ENCODE results near the gene UBE2V1. TPM values are rescaled to one million over a fixed set of nuclear protein-coding genes. Genes with fewer than 3 reads are reported as not detected.

UBE2V1 gene
- total and polyA plus RNA-seq, 2 of the 13 experiments (the other 11 are each of a cell fraction or from before 2014, with no cell fraction given) = 81.3 to 132 TPM

DNA sequence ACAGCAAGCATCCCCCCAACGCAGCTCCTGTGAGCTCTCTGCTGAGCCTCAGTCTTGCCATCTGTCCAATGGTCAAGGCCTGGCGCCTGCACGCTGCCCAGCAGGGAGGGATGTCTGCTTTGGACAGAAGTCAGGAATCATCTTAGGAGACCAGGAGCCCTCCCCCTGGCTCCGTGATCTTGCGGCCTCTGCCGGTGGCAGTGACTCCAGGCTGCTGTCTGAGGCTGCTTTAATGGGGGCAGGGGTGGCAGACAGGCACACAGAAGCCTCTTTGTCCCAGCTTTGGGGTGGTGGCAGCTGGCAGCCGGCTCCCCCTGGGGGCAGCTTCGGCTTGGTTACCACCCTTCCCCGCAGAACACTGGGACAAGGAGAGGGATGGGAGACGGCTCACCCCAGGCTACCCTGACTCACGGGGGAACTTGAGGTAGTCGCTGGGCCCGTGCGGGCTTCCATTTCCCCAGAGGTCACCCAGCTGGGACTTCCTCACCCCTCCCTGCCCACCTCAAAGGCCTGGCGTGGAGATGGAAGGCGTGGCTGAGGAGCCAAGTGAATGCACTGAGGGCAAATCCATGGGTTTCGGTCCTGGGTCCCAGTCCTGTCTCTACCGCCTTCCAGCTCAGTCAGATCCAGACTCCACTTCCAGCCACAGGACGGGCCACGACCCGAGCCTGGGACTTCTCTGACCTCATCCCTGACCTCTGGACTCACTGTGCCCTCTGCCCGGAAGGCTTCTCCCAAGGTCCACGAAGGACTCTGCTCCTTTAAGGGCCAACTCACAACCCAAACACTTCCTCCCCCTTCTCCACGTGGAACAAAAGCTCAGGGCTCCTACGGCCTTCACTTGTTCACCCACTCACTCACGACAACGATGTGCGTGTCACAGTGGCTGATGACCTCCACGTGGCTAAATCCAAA lies 25.8 kb upstream of the UBE2V1 start (continued):
- TF ChIP-seq RBM39 (IDR thresholded peaks at IDR 0.05; ENCODE audit: low read depth, low read length, poor library complexity, severe bottlenecking) = peak; percentile 93
- peak; percentile 57 for TF ChIP-seq NR2C2 (CRISPR knock-in tag; IDR thresholded peaks at IDR 0.05; ENCODE audit: borderline replicate concordance)
- TF ChIP-seq CBFB (CRISPR knock-in tag; IDR thresholded peaks at IDR 0.05) = peak; percentile 11; the same call in 1 of the 2 replicates
- TF ChIP-seq TCF12 (IDR thresholded peaks at IDR 0.05) = no peak
- no peak for TF ChIP-seq TCF12 (CRISPR knock-in tag; IDR thresholded peaks at IDR 0.05)
- TF ChIP-seq ATF7 (IDR thresholded peaks at IDR 0.05) = no peak
- peak; percentile 23; the same call in 1 of the 2 replicates for TF ChIP-seq ATF7 (CRISPR knock-in tag; IDR thresholded peaks at IDR 0.05)
- TF ChIP-seq PAWR (CRISPR knock-in tag; IDR thresholded peaks at IDR 0.05; ENCODE audit: borderline replicate concordance) = no peak
- TF ChIP-seq, protein P1, sequence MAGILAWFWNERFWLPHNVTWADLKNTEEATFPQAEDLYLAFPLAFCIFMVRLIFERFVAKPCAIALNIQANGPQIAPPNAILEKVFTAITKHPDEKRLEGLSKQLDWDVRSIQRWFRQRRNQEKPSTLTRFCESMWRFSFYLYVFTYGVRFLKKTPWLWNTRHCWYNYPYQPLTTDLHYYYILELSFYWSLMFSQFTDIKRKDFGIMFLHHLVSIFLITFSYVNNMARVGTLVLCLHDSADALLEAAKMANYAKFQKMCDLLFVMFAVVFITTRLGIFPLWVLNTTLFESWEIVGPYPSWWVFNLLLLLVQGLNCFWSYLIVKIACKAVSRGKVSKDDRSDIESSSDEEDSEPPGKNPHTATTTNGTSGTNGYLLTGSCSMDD (CRISPR knock-in tag; IDR thresholded peaks at IDR 0.05) = no peak
- no peak; the same call in 1 of the 2 replicates for TF ChIP-seq ZC3H4 (CRISPR knock-in tag; IDR thresholded peaks at IDR 0.05; ENCODE audit: borderline replicate concordance)
- TF ChIP-seq, protein P2, sequence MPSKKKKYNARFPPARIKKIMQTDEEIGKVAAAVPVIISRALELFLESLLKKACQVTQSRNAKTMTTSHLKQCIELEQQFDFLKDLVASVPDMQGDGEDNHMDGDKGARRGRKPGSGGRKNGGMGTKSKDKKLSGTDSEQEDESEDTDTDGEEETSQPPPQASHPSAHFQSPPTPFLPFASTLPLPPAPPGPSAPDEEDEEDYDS (CRISPR knock-in tag; IDR thresholded peaks at IDR 0.05) = no peak
- TF ChIP-seq, protein P3, sequence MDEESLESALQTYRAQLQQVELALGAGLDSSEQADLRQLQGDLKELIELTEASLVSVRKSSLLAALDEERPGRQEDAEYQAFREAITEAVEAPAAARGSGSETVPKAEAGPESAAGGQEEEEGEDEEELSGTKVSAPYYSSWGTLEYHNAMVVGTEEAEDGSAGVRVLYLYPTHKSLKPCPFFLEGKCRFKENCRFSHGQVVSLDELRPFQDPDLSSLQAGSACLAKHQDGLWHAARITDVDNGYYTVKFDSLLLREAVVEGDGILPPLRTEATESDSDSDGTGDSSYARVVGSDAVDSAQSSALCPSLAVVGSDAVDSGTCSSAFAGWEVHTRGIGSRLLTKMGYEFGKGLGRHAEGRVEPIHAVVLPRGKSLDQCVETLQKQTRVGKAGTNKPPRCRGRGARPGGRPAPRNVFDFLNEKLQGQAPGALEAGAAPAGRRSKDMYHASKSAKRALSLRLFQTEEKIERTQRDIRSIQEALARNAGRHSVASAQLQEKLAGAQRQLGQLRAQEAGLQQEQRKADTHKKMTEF (CRISPR knock-in tag; IDR thresholded peaks at IDR 0.05) = peak; percentile 40; the same call in 1 of the 2 replicates
- TF ChIP-seq, protein P4, sequence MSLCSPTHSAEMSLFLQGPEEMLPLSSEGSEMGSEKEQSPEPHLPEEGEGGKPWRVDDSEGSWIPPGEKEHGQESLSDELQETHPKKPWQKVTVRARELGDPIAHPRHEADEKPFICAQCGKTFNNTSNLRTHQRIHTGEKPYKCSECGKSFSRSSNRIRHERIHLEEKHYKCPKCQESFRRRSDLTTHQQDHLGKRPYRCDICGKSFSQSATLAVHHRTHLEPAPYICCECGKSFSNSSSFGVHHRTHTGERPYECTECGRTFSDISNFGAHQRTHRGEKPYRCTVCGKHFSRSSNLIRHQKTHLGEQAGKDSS (CRISPR knock-in tag; IDR thresholded peaks at IDR 0.05; ENCODE audit: borderline replicate concordance, low read depth) = peak; percentile 41; the same call in 1 of the 2 replicates
- TF ChIP-seq, protein P5, sequence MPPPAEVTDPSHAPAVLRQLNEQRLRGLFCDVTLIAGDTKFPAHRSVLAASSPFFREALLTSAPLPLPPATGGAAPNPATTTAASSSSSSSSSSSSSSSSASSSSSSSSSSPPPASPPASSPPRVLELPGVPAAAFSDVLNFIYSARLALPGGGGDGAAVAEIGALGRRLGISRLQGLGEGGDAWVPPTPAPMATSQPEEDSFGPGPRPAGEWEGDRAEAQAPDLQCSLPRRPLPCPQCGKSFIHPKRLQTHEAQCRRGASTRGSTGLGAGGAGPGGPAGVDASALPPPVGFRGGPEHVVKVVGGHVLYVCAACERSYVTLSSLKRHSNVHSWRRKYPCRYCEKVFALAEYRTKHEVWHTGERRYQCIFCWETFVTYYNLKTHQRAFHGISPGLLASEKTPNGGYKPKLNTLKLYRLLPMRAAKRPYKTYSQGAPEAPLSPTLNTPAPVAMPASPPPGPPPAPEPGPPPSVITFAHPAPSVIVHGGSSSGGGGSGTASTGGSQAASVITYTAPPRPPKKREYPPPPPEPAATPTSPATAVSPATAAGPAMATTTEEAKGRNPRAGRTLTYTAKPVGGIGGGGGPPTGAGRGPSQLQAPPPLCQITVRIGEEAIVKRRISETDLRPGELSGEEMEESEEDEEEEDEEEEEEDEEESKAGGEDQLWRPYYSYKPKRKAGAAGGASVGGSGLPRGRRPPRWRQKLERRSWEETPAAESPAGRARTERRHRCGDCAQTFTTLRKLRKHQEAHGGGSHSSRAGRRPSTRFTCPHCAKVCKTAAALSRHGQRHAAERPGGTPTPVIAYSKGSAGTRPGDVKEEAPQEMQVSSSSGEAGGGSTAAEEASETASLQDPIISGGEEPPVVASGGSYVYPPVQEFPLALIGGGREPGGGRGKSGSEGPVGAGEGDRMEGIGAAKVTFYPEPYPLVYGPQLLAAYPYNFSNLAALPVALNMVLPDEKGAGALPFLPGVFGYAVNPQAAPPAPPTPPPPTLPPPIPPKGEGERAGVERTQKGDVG (CRISPR knock-in tag; IDR thresholded peaks at IDR 0.05; ENCODE audit: borderline replicate concordance) = peak; percentile 74; the same call in 1 of the 2 replicates
- TF ChIP-seq, protein P6, sequence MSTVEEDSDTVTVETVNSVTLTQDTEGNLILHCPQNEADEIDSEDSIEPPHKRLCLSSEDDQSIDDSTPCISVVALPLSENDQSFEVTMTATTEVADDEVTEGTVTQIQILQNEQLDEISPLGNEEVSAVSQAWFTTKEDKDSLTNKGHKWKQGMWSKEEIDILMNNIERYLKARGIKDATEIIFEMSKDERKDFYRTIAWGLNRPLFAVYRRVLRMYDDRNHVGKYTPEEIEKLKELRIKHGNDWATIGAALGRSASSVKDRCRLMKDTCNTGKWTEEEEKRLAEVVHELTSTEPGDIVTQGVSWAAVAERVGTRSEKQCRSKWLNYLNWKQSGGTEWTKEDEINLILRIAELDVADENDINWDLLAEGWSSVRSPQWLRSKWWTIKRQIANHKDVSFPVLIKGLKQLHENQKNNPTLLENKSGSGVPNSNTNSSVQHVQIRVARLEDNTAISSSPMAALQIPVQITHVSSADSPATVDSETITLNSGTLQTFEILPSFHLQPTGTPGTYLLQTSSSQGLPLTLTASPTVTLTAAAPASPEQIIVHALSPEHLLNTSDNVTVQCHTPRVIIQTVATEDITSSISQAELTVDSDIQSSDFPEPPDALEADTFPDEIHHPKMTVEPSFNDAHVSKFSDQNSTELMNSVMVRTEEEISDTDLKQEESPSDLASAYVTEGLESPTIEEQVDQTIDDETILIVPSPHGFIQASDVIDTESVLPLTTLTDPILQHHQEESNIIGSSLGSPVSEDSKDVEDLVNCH (CRISPR knock-in tag; IDR thresholded peaks at IDR 0.05) = no peak
- TF ChIP-seq ZMYM4 (CRISPR knock-in tag; IDR thresholded peaks at IDR 0.05) = peak; percentile 56; the same call in 1 of the 2 replicates
- TF ChIP-seq CEBPB (IDR thresholded peaks at IDR 0.05; ENCODE audit: borderline replicate concordance, low read depth, low read length) = no peak
